AG04450 (cell line): ENCODE results near the gene VILL. TPM values are rescaled to one million over a fixed set of nuclear protein-coding genes. Genes with fewer than 3 reads are reported as not detected.

Experiments used
- CTCF ChIA-PET: fragments of 300-600, 350-600 bp; formaldehyde crosslinking; extraction: SDS; loops from one replicate; lab custom pipeline; 2022; ENCODE audit warnings: antibody characterized with exemption, inconsistent platforms; lab: Charles Lee
- POLR2A ChIA-PET: fragments of 350-600 bp; formaldehyde crosslinking; extraction: SDS; loops from one replicate; lab custom pipeline; 2021; ENCODE audit warnings: antibody characterized with exemption, inconsistent platforms; lab: Yijun Ruan, JAX
- DNase-seq: peaks from one replicate; pipeline ENCODE4 v3.0.0-alpha.2; 2011; ENCODE audit warnings: low read depth, low spot score
- H3K27ac ChIP-seq: one replicate; pipeline ENCODE4 v1.5.1; 2012; ENCODE audit warnings: low read depth, low read length, control low read depth
- H3K27me3 ChIP-seq: one replicate; pipeline ENCODE4 v1.6.0; 2012; ENCODE audit warnings: low read length; ENCODE audit not compliant: control insufficient read depth, insufficient read depth
- H3K4me3 ChIP-seq: 2 replicates; pipeline ENCODE4 v1.5.1; 2011; ENCODE audit warnings: mild to moderate bottlenecking, low read depth, low read length, control low read depth
- H3K9me3 ChIP-seq: 2 replicates; pipeline ENCODE4 v1.5.1; 2012; ENCODE audit warnings: low read length; ENCODE audit not compliant: control insufficient read depth, insufficient read depth
- polyA plus RNA-seq: library from polyadenylated mRNA; depleted of rRNA; stranded (reverse); fragments of >200 nt; gene quantifications from 2 replicates; pipeline ENCODE4 v1.2.3, GENCODE V29; 2011
- TF ChIP-seq, protein P1 (sequence below): IDR thresholded peaks from 2 replicates; pipeline ENCODE4 v1.5.1; 2011; ENCODE audit warnings: low read depth, low read length, control low read depth, inconsistent platforms

Gene VILL
- polyA plus RNA-seq, 1 experiment: 2.6 TPM

DNA sequence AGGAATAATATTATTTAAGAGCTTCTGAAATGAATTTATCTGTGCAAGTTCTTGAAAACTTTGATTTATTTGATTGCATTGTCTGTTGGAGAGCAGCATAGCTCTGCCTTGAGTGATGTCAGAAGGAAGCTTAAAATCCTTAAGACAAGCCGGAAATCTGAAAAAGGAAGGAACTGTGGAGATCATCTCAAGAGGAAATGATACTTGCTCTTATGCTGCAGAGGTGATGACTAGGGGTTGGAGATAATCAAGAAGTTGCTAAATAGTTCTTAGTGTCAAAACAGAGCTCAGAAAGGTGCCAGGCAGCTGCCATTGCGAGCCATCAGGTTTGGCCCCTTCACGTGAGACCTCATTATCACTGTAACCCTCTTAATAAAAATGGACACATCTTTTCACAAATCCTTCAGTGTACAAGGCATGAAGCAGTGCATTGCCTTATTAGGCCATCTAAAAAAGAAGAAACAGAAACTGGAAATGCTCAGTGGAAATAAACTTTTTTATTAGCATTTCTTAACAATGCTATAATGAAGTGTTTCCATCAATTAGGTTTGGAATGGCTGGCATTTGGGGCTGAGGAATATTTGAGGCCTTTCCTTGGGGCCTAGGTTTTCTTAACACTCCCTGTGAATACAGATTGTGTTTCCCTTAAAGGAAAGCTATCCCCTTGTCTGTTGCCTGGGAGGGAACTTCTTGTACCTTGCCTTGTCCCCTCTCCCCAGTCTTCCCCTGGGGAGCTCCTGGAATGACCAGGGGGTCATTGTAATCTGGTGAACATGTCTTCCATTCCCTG is 34.5 kb upstream of the VILL start:
- Histone ChIP-seq H3K9me3 (no peaks in the 10 kb centered on the region), H3K27me3 (no peaks in the 10 kb centered on the region), H3K27ac (no peak overlapping the region), H3K4me3 (no peak overlapping the region)
- DNase-seq: no peak
- ChIA-PET CTCF (interaction anchor here (2.5 to 5.4 kb wide), 3 partner anchors 11 to 101 kb away, joined by 9 to 30 read pairs (median 14); no protein-coding TSS in a partner anchor), POLR2A (no interaction called here)
- TF ChIP-seq, protein P1, sequence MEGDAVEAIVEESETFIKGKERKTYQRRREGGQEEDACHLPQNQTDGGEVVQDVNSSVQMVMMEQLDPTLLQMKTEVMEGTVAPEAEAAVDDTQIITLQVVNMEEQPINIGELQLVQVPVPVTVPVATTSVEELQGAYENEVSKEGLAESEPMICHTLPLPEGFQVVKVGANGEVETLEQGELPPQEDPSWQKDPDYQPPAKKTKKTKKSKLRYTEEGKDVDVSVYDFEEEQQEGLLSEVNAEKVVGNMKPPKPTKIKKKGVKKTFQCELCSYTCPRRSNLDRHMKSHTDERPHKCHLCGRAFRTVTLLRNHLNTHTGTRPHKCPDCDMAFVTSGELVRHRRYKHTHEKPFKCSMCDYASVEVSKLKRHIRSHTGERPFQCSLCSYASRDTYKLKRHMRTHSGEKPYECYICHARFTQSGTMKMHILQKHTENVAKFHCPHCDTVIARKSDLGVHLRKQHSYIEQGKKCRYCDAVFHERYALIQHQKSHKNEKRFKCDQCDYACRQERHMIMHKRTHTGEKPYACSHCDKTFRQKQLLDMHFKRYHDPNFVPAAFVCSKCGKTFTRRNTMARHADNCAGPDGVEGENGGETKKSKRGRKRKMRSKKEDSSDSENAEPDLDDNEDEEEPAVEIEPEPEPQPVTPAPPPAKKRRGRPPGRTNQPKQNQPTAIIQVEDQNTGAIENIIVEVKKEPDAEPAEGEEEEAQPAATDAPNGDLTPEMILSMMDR: no peak

DNA sequence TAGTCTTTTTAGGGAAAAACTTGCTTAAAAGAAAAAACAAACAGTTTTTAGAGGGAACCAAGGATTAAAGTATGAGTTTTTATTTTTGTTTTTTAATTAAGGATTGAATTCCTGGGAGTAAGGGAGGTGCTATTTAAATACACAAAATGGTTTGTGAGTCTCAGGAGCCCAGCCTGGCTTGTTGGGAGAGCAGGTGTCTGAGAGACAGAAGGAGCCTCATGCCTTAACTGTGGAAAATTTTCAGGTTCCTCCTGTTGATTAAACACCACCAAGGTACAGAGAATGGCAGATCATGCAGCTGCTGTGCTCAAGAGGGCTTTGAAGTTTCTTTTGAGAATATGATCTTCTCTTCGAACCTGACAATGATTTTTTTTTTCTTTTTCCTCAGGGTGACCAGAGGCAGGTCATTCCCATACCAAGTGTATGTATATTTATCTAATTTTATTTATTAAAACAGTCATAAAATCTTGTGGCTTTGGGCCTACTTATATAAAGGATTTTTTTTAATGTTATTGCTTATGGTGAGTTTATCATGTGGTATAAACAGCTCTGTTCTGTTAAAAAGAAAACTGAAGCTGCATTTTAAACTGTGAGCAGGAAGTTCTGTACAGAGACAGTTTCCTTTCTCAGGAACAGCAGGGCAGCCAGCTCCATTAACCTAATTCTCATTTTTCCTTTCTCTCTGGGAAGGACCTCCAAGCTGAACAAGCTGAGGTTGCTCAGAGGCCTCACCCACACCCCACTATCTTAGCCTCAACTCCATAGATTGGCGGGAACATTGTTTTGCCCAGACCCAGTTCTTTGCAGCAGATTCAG is 33.7 kb upstream of the VILL start:
- Histone ChIP-seq H3K27me3 (no peaks in the 10 kb centered on the region), H3K27ac (no peak overlapping the region), H3K9me3 (no peaks in the 10 kb centered on the region), H3K4me3 (no peak overlapping the region)
- TF ChIP-seq, protein P1: no peak
- ChIA-PET CTCF (interaction anchor here (1.0 to 5.4 kb wide), 4 partner anchors 10 to 102 kb away, joined by 3 to 30 read pairs (median 8); no protein-coding TSS in a partner anchor), POLR2A (no interaction called here)
- DNase-seq: no peak

DNA sequence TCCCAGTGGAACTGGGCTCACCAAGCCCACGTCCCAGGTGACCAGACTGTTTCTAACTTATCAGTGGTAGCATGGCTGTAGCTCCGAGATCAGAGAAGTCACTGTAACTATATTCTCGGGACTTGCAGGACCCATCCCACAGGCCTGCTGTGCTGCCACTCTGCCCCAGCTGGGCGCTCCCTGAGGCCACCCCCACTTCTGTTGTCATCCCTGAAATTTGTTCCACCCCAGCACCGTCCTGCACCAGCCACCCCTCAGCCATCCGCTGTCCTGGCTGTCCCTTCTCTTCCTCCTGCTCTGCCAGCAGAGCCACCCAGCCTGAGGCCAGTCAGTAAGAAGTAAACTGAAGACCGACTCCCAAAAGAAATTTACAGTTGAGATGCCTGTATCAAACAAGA is 33.0 kb upstream of the VILL start:
- CTCF ChIA-PET: interaction anchor here (1.0 to 5.4 kb wide), 4 partner anchors 10 to 102 kb away, joined by 3 to 30 read pairs (median 8); no protein-coding TSS in a partner anchor
- no peaks in the 10 kb centered on the region for H3K27me3 ChIP-seq
- DNase-seq: no peak
- H3K9me3 ChIP-seq: no peaks in the 10 kb centered on the region
- no peak overlapping the region for H3K27ac ChIP-seq
- H3K4me3 ChIP-seq: no peak overlapping the region
- POLR2A ChIA-PET: no interaction called here
- TF ChIP-seq, protein P1: no peak

DNA sequence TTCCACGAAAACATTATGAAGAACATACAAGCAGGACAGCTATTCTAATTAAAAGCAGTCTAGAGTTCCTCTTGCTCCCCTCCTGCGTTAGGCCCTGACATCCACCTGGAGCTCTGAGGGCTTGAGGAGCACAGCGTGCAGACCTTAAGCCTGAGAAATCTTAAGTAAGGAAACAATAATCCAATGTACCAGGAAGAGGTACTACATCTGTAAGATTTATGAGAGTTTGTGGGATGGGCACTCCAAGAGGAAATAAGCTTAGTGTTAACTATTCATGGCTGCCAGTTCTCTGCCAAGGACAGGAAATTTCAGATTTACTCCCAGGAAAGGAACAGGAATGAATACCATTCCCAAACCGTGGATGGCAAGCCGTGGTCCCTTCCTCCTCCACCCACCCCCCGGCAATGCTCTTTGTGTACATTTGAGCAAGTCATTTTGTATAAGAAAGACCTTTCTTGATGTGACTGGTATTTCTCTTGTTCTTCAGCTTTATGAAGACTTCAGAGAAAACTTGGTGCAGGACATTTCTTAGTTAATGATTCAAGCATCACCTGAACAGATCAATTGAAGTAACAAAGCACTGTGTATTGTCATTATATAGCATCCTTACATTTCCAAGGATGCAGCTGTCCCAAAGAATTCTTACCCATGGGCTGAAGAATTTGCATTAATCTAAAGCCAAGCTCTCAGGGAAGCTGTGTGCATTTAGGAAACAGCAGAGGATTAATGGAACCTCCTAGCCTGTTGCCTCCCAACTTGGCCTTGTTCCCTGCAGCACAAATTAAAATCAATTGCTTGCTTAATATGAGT is 28.8 kb upstream of the VILL start:
- Histone ChIP-seq H3K27ac (no peak overlapping the region), H3K4me3 (no peak overlapping the region), H3K9me3 (no peaks in the 10 kb centered on the region), H3K27me3 (no peaks in the 10 kb centered on the region)
- no peak for DNase-seq
- ChIA-PET CTCF (interaction anchor here (0.9 to 10.9 kb wide), 7 partner anchors 8 to 106 kb away, joined by 3 to 241 read pairs (median 4); no protein-coding TSS in a partner anchor), POLR2A (no interaction called here)
- TF ChIP-seq, protein P1: no peak
